Gastrocnemius medialis (tissue), 4 donors: Measurements from ENCODE around the gene RBFOX1. TPM values are rescaled to one million over a fixed set of nuclear protein-coding genes. Genes with fewer than 3 reads are reported as not detected.

ENCODE experiments used
- ATAC-seq, 2 donors: fragments of 150-250 bp; one replicate each; pipeline ENCODE4 v1.9.1; 2016
- DNase-seq, 2 donors: peaks; one replicate each; pipeline ENCODE4 v3.0.0-alpha.2; 2019
- H3K27ac ChIP-seq, 4 donors: fragments of 200-600 bp; sonication (generic); 1 replicate in 1 of 4; 2 replicates in 3 of 4; pipeline ENCODE4 v1.5.1; 2016 to 2018; ENCODE audit warnings: mild to moderate bottlenecking in 2 of 4, moderate library complexity in 1 of 4
- H3K27me3 ChIP-seq, 3 donors: fragments of 200-600 bp; sonication (generic) in 2 of 3; 1 replicate in 1 of 3; 2 replicates in 2 of 3; pipeline versions ENCODE4 v1.5.1 to v1.6.0; 2016 to 2019; ENCODE audit warnings: mild to moderate bottlenecking in 1 of 3, moderate library complexity in 1 of 3
- H3K36me3 ChIP-seq, 2 donors: fragments of 200-600 bp; sonication (generic) in 1 of 2; one replicate each; pipeline ENCODE4 v1.5.1; 2017 to 2018
- H3K4me1 ChIP-seq, 2 donors: fragments of 200-600 bp; sonication (generic) in 1 of 2; one replicate each; pipeline ENCODE4 v1.5.1; 2016 to 2017; ENCODE audit warnings: mild to moderate bottlenecking in 2 of 2
- H3K4me3 ChIP-seq, 4 donors: fragments of 200-600 bp; sonication (generic) in 3 of 4; 1 replicate in 1 of 4; 2 replicates in 3 of 4; pipeline ENCODE4 v1.5.1; 2016 to 2019; ENCODE audit warnings: mild to moderate bottlenecking in 2 of 4
- H3K9me3 ChIP-seq, 3 donors: fragments of 200-600 bp; sonication (generic) in 2 of 3; 1 replicate in 1 of 3; 2 replicates in 2 of 3; pipeline ENCODE4 v1.5.1; 2016 to 2019
- CTCF ChIP-seq, 5 experiments: fragments of 450-650 bp in 3 of 5; fragments of 200-600 bp in 2 of 5; sonication (generic) in 2 of 5; IDR thresholded peaks in 4 of 5; conservative IDR thresholded peaks in 1 of 5; 1 replicate in 4 of 5; 2 replicates in 1 of 5; pipeline ENCODE4 v1.5.1; 2016 to 2019; ENCODE audit warnings: antibody characterized with exemption in 5 of 5, mild to moderate bottlenecking in 3 of 5, moderate library complexity in 3 of 5
- POLR2A ChIP-seq, 2 donors: fragments of 450-650 bp; IDR thresholded peaks; one replicate each; pipeline ENCODE4 v1.6.1; 2017; ENCODE audit warnings: antibody characterized with exemption in 2 of 2, mild to moderate bottlenecking in 2 of 2, moderate library complexity in 2 of 2
- in situ Hi-C, 4 donors: fragments of 200-750 bp; cut with MboI; loops; one replicate each; pipeline versions ENCODE4 v1.15.0 to v1.8.0; 2017; ENCODE audit warnings: low sequenced_read_pairs in 4 of 4
- intact Hi-C: fragments of 100-400 bp; cut with DNase I; formaldehyde crosslinking; loops from one replicate; pipeline ENCODE4 v1.15.1; 2023; ENCODE audit warnings: low total_unique reads
- total RNA-seq, 4 donors: library from RNA; depleted of rRNA; stranded (reverse); fragments of >200 nt; gene quantifications; one replicate each; pipeline versions ENCODE4 v1.1.0 to v1.2.3, GENCODE V29; 2016

RBFOX1 gene
- 10 to 100 TPM; 42.5 to 98.8 (median 58.6) TPM for total RNA-seq

GRCh38 chr16:7332611-7333010 lies at the start of gene RBFOX1:
RBFOX1 (plus strand) TSS chr16:7332845.
- no peaks in the 10 kb centered on the region for H3K9me3 ChIP-seq
- intact Hi-C loops = loop anchor here (5.0 kb wide), 1 partner anchor 45 kb away; no protein-coding TSS in a partner anchor
- H3K27ac ChIP-seq = peak within 1 kb of the TSS; percentile 90 to 98 (median 94)
- peak within 1 kb of the TSS; percentile 55 to 78 (median 65) for H3K4me3 ChIP-seq
- no peak for TF ChIP-seq CTCF (IDR thresholded peaks at IDR 0.05 in 4 of 5, conservative IDR thresholded peaks at IDR 0.05 in 1 of 5)
- TF ChIP-seq POLR2A (IDR thresholded peaks at IDR 0.05) = peak; percentile 80 to 89
- H3K27me3 ChIP-seq = no peaks in the 10 kb centered on the region
- peak; percentile 69 to 73 for ATAC-seq
- H3K36me3 ChIP-seq = no peaks in the 10 kb centered on the region
- in situ Hi-C loops = no loop called here
- peaks cover 41 to 67% of the 10 kb centered on the region in 2 donors for H3K4me1 ChIP-seq
- DNase-seq = peak; percentile 51 to 67

GRCh38 chr16:7284780-7285179 lies 47.9 kb upstream of the RBFOX1 start:
- H3K4me3 ChIP-seq = no peak overlapping the region
- DNase-seq (no peak), ATAC-seq (no peak)
- H3K36me3 ChIP-seq = no peaks in the 10 kb centered on the region
- no peaks in the 10 kb centered on the region for H3K4me1 ChIP-seq
- in situ Hi-C loops = no loop called here
- no peaks in the 10 kb centered on the region for H3K27me3 ChIP-seq
- H3K9me3 ChIP-seq = no peaks in the 10 kb centered on the region
- intact Hi-C loops = no loop called here
- no peak for TF ChIP-seq POLR2A (IDR thresholded peaks at IDR 0.05)
- no peak for TF ChIP-seq CTCF (IDR thresholded peaks at IDR 0.05 in 4 of 5, conservative IDR thresholded peaks at IDR 0.05 in 1 of 5)
- no peak overlapping the region for H3K27ac ChIP-seq

GRCh38 chr16:7285520-7285919 lies 47.1 kb upstream of the RBFOX1 start:
- Histone ChIP-seq H3K27ac (no peak overlapping the region), H3K36me3 (no peaks in the 10 kb centered on the region), H3K9me3 (no peaks in the 10 kb centered on the region), H3K4me1 (no peaks in the 10 kb centered on the region), H3K27me3 (no peaks in the 10 kb centered on the region), H3K4me3 (no peak overlapping the region)
- in situ Hi-C loops (no loop called here), intact Hi-C loops (no loop called here)
- no peak for TF ChIP-seq POLR2A (IDR thresholded peaks at IDR 0.05)
- no peak for TF ChIP-seq CTCF (IDR thresholded peaks at IDR 0.05 in 4 of 5, conservative IDR thresholded peaks at IDR 0.05 in 1 of 5)
- ATAC-seq (no peak), DNase-seq (no peak)

- TF ChIP-seq CTCF (IDR thresholded peaks at IDR 0.05 in 4 of 5, conservative IDR thresholded peaks at IDR 0.05 in 1 of 5) (no peak), POLR2A (IDR thresholded peaks at IDR 0.05) (no peak)
- no peak overlapping the region for H3K27ac ChIP-seq
- no peaks in the 10 kb centered on the region for H3K27me3 ChIP-seq
- ATAC-seq (no peak), DNase-seq (no peak)
- in situ Hi-C loops = no loop called here
- no peaks in the 10 kb centered on the region for H3K9me3 ChIP-seq
- no peaks in the 10 kb centered on the region for H3K36me3 ChIP-seq
- H3K4me3 ChIP-seq = no peak overlapping the region
- intact Hi-C loops = no loop called here
- H3K4me1 ChIP-seq = no peaks in the 10 kb centered on the region
Observed at GRCh38 chr16:7289299-7289698, 43.3 kb upstream of the RBFOX1 start.

GRCh38 chr16:7290682-7291081 lies 42.0 kb upstream of the RBFOX1 start:
- TF ChIP-seq POLR2A (IDR thresholded peaks at IDR 0.05) (no peak), CTCF (IDR thresholded peaks at IDR 0.05 in 4 of 5, conservative IDR thresholded peaks at IDR 0.05 in 1 of 5) (no peak)
- H3K4me1 ChIP-seq = no peaks in the 10 kb centered on the region
- in situ Hi-C loops (no loop called here), intact Hi-C loops (no loop called here)
- no peaks in the 10 kb centered on the region for H3K27me3 ChIP-seq
- no peaks in the 10 kb centered on the region for H3K9me3 ChIP-seq
- H3K4me3 ChIP-seq = no peak overlapping the region
- ATAC-seq (no peak), DNase-seq (no peak)
- no peaks in the 10 kb centered on the region for H3K36me3 ChIP-seq
- no peak overlapping the region for H3K27ac ChIP-seq
